Thyroid gland (tissue), 4 donors: Measurements from ENCODE around the gene NTN5. TPM values are rescaled to one million over a fixed set of nuclear protein-coding genes. Genes with fewer than 3 reads are reported as not detected.

ENCODE experiments used
- DNase-seq, 2 donors: peaks; one replicate each; pipeline ENCODE4 v3.0.0-alpha.2; 2019
- H3K27ac ChIP-seq, 3 donors: fragments of 200-600 bp; sonication (generic); 1 replicate in 2 of 3; 2 replicates in 1 of 3; pipeline ENCODE4 v1.5.1; 2016 to 2019; ENCODE audit warnings: mild to moderate bottlenecking in 1 of 3, moderate library complexity in 1 of 3
- H3K27me3 ChIP-seq: fragments of 200-600 bp; sonication (generic); one replicate; pipeline ENCODE4 v1.5.1; 2019
- H3K36me3 ChIP-seq, 2 donors: fragments of 200-600 bp; sonication (generic); one replicate each; pipeline ENCODE4 v1.5.1; 2016 to 2019
- H3K4me1 ChIP-seq, 2 donors: fragments of 200-600 bp; sonication (generic); one replicate each; pipeline ENCODE4 v1.5.1; 2017 to 2019
- H3K4me3 ChIP-seq, 3 donors: fragments of 200-600 bp; sonication (generic); replicated peaks in 1 of 3; 1 replicate in 2 of 3; 2 replicates in 1 of 3; pipeline ENCODE4 v1.5.1; 2016; ENCODE audit warnings: mild to moderate bottlenecking in 1 of 3
- H3K9me3 ChIP-seq: fragments of 200-600 bp; sonication (generic); one replicate; pipeline ENCODE4 v1.5.1; 2017
- CTCF ChIP-seq, 6 experiments: fragments of 200-600 bp in 3 of 6; fragments of 450-650 bp in 3 of 6; sonication (generic) in 3 of 6; IDR thresholded peaks; one replicate each; pipeline ENCODE4 v1.5.1; 2016 to 2019; ENCODE audit warnings: antibody characterized with exemption in 6 of 6, mild to moderate bottlenecking in 2 of 6, inconsistent platforms in 1 of 6, moderate library complexity in 1 of 6
- POLR2A ChIP-seq, 2 donors: fragments of 450-650 bp; IDR thresholded peaks; one replicate each; pipeline ENCODE4 v1.6.1; 2017; ENCODE audit warnings: antibody characterized with exemption in 2 of 2, mild to moderate bottlenecking in 2 of 2, moderate library complexity in 1 of 2
- WGBS, 2 donors: methylation state at CpG; one replicate each; pipeline ENCODE4 v1.1.5; 2017; 5-methylcytosine and 5-hydroxymethylcytosine counted together
- intact Hi-C: fragments of 100-400 bp; cut with DNase I; formaldehyde crosslinking; loops from one replicate; pipeline ENCODE4 v1.15.1; 2023
- total RNA-seq, 4 donors: library from RNA; depleted of rRNA; stranded (reverse); fragments of >200 nt; gene quantifications; one replicate each; pipeline ENCODE4 v1.2.3, GENCODE V29; 2016

Gene NTN5
- total RNA-seq, 4 donors from 2014 or later, result 0.45 to 1.2 (median 0.78) TPM; not detected in 1

DNA sequence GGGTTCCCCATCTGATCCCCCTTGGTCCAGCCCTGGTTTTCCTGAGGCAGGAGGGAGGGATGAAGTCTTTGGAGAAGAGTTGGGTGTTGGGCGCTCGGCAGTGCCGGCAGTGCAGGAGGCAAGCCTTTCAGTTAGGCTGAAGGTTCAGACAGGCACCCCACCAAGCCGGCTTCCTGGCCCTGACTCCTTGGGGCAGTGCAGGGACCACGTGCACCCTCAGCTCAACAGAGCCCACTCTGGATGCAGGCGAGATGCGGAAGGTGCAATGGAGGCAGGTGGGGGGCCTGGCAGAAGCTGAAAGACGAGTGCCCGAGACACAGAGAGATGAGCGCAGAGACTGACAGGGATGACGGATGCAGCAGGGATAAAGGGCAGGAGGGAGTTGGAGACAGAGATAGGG is 35.7 kb upstream of the NTN5 start:
- H3K36me3 ChIP-seq, result no peaks in the 10 kb centered on the region
- H3K4me1 ChIP-seq, result peaks cover 0 to 8% of the 10 kb centered on the region in 2 donors
- WGBS, 2 donors, result 65 to 67% methylated on average over 11 of the region's 11 CpGs
- H3K27me3 ChIP-seq, result no peaks in the 10 kb centered on the region
- no peak overlapping the region for H3K4me3 ChIP-seq
- intact Hi-C loops, result no loop called here
- no peak for DNase-seq
- H3K9me3 ChIP-seq, result no peaks in the 10 kb centered on the region
- no peak overlapping the region for H3K27ac ChIP-seq
- TF ChIP-seq CTCF (IDR thresholded peaks at IDR 0.05) (no peak), POLR2A (IDR thresholded peaks at IDR 0.05) (no peak)

DNA sequence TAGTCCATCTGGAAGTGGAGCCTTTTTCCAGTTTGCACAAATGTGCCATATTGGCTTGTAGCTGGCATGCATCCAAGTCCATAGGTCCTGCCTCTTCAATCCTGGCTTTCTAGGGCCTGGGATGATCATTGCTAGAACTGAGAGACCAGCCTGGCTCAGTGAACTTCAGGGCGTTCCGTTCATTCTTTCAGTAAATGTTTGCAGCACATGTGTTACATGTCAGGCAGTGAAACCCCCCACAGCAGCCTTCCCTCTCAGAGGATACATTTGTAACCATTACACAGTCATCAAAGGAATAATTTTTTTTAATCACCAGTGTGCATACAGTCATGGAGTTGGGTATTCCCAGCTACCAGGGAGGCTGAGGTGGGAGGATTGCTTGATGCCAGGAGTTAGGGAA is 32.6 kb upstream of the NTN5 start:
- H3K27ac ChIP-seq, result no peak overlapping the region
- no peak for DNase-seq
- no peaks in the 10 kb centered on the region for H3K27me3 ChIP-seq
- H3K9me3 ChIP-seq, result no peaks in the 10 kb centered on the region
- intact Hi-C loops, result loop anchor here (2.0 kb wide), 1 partner anchor 39 kb away; no protein-coding TSS in a partner anchor
- WGBS, 2 donors, result 36 to 83% methylated on average over 2 of the region's 2 CpGs
- no peaks in the 10 kb centered on the region for H3K36me3 ChIP-seq
- no peak overlapping the region for H3K4me3 ChIP-seq
- no peak for TF ChIP-seq POLR2A (IDR thresholded peaks at IDR 0.05)
- TF ChIP-seq CTCF (IDR thresholded peaks at IDR 0.05), result no peak
- no peaks in the 10 kb centered on the region for H3K4me1 ChIP-seq

DNA sequence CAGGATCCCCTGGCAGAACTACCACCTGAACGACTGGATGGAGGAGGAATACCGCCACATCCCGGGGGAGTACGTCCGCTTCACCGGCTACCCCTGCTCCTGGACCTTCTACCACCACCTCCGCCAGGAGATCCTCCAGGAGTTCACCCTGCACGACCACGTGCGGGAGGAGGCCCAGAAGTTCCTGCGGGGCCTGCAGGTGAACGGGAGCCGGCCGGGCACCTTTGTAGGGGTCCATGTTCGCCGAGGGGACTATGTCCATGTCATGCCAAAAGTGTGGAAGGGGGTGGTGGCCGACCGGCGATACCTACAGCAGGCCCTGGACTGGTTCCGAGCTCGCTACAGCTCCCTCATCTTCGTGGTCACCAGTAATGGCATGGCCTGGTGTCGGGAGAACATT is 30.5 kb upstream of the NTN5 start:
- H3K4me1 ChIP-seq, result no peaks in the 10 kb centered on the region
- intact Hi-C loops, result no loop called here
- H3K4me3 ChIP-seq, result no peak overlapping the region
- no peaks in the 10 kb centered on the region for H3K36me3 ChIP-seq
- no peaks in the 10 kb centered on the region for H3K9me3 ChIP-seq
- H3K27me3 ChIP-seq, result no peaks in the 10 kb centered on the region
- no peak for TF ChIP-seq POLR2A (IDR thresholded peaks at IDR 0.05)
- no peak for TF ChIP-seq CTCF (IDR thresholded peaks at IDR 0.05)
- 93 to 97% methylated on average over 16 to 23 of the region's 23 CpGs for WGBS, 2 donors
- H3K27ac ChIP-seq, result no peak overlapping the region
- DNase-seq, result no peak

GRCh38 chr19:48702701-48703100 is 29.9 kb upstream of the NTN5 start:
- no peaks in the 10 kb centered on the region for H3K36me3 ChIP-seq
- no peak for TF ChIP-seq CTCF (IDR thresholded peaks at IDR 0.05)
- TF ChIP-seq POLR2A (IDR thresholded peaks at IDR 0.05), result no peak
- H3K9me3 ChIP-seq, result no peaks in the 10 kb centered on the region
- 93% methylated on average over 13 of the region's 13 CpGs for WGBS, 2 donors
- no peaks in the 10 kb centered on the region for H3K4me1 ChIP-seq
- H3K27me3 ChIP-seq, result no peaks in the 10 kb centered on the region
- DNase-seq, result no peak
- H3K27ac ChIP-seq, result no peak overlapping the region
- H3K4me3 ChIP-seq, result no peak overlapping the region
- intact Hi-C loops, result no loop called here

GRCh38 chr19:48698046-48698445 is 25.2 kb upstream of the NTN5 start:
- intact Hi-C loops, result no loop called here
- WGBS, 2 donors, result 62 to 68% methylated on average over 4 of the region's 4 CpGs
- no peaks in the 10 kb centered on the region for H3K27me3 ChIP-seq
- peaks cover 10 to 12% of the 10 kb centered on the region in 2 donors for H3K4me1 ChIP-seq
- no peak overlapping the region for H3K27ac ChIP-seq
- no peaks in the 10 kb centered on the region for H3K36me3 ChIP-seq
- H3K9me3 ChIP-seq, result no peaks in the 10 kb centered on the region
- no peak for DNase-seq
- TF ChIP-seq POLR2A (IDR thresholded peaks at IDR 0.05) (no peak), CTCF (IDR thresholded peaks at IDR 0.05) (no peak)
- no peak overlapping the region for H3K4me3 ChIP-seq
